ENCODE results near the gene SH3PXD2A.

SH3PXD2A gene

GRCh38 chr10:103661198-103661950, 194.0 kb downstream of the SH3PXD2A start:
- Histone ChIP-seq H3K36me3 (peaks cover 17 to 30% (median 28%) of the 10 kb centered on the region in 3 donors), H3K27ac (peak overlapping the region; percentile 92 to 99), H3K9me3 (no peaks in the 10 kb centered on the region), H3K4me1 (peaks cover 0 to 61% (median 35%) of the 10 kb centered on the region in 4 donors), H3K27me3 (no peaks in the 10 kb centered on the region), H3K4me3 (peak overlapping the region; percentile 71 to 84)
- peak; percentile 95 to 98 for DNase-seq
- no peak for TF ChIP-seq CTCF (IDR thresholded peaks at IDR 0.05)
- intact Hi-C loops (cut with DNase I; ENCODE audit: low total_unique reads) = no loop called here

- no peak for TF ChIP-seq CTCF (IDR thresholded peaks at IDR 0.05)
- H3K27me3 ChIP-seq = no peaks in the 10 kb centered on the region
- H3K4me3 ChIP-seq = peak overlapping the region; percentile 71 to 84
- intact Hi-C loops (cut with DNase I; ENCODE audit: low total_unique reads) = no loop called here
- H3K36me3 ChIP-seq = peaks cover 17 to 34% (median 30%) of the 10 kb centered on the region in 3 donors
- peak in 1 of 2 donors; percentile 79 for DNase-seq
- peak overlapping the region; percentile 92 to 99 for H3K27ac ChIP-seq
- peaks cover 0 to 58% (median 35%) of the 10 kb centered on the region in 4 donors for H3K4me1 ChIP-seq
- no peaks in the 10 kb centered on the region for H3K9me3 ChIP-seq
These were observed 194.8 kb downstream of the SH3PXD2A start for GRCh38 chr10:103660364-103661197.

GRCh38 chr10:103659674-103660363, 195.6 kb downstream of the SH3PXD2A start:
- no peak for TF ChIP-seq CTCF (IDR thresholded peaks at IDR 0.05)
- Histone ChIP-seq H3K9me3 (no peaks in the 10 kb centered on the region), H3K27me3 (no peaks in the 10 kb centered on the region), H3K4me1 (peaks cover 0 to 59% (median 35%) of the 10 kb centered on the region in 4 donors), H3K27ac (peak overlapping the region; percentile 92 to 99), H3K4me3 (peak overlapping the region; percentile 71 to 84), H3K36me3 (peaks cover 17 to 40% (median 30%) of the 10 kb centered on the region in 3 donors)
- intact Hi-C loops (cut with DNase I; ENCODE audit: low total_unique reads) = no loop called here
- DNase-seq = peak; percentile 82 to 90

GRCh38 chr10:103658049-103658577, 197.3 kb downstream of the SH3PXD2A start:
- H3K27me3 ChIP-seq = no peaks in the 10 kb centered on the region
- intact Hi-C loops (cut with DNase I; ENCODE audit: low total_unique reads) = no loop called here
- no peaks in the 10 kb centered on the region for H3K9me3 ChIP-seq
- peaks cover 0 to 63% (median 33%) of the 10 kb centered on the region in 4 donors for H3K4me1 ChIP-seq
- no peak for TF ChIP-seq CTCF (IDR thresholded peaks at IDR 0.05)
- H3K36me3 ChIP-seq = peaks cover 17 to 40% (median 30%) of the 10 kb centered on the region in 3 donors
- no peak overlapping the region for H3K27ac ChIP-seq
- no peak overlapping the region for H3K4me3 ChIP-seq
- no peak for DNase-seq

- Histone ChIP-seq H3K27ac (no peak overlapping the region), H3K9me3 (no peaks in the 10 kb centered on the region), H3K36me3 (peaks cover 17 to 40% (median 30%) of the 10 kb centered on the region in 3 donors), H3K27me3 (no peaks in the 10 kb centered on the region), H3K4me1 (peaks cover 0 to 66% (median 36%) of the 10 kb centered on the region in 4 donors), H3K4me3 (no peak overlapping the region)
- intact Hi-C loops (cut with DNase I; ENCODE audit: low total_unique reads) = no loop called here
- no peak for DNase-seq
- no peak for TF ChIP-seq CTCF (IDR thresholded peaks at IDR 0.05)
These were observed 198.2 kb downstream of the SH3PXD2A start for GRCh38 chr10:103657061-103657591.

All from tibial artery (tissue), 4 donors.